H1 (cell line): ENCODE measurements around the gene CLDN15. TPM values are rescaled to one million over a fixed set of nuclear protein-coding genes. Genes with fewer than 3 reads are reported as not detected.

Source experiments
- ASH2L ChIP-seq: fragments of 200-600, 300-600 bp; sonication (generic); IDR thresholded peaks from one replicate; pipeline ENCODE4 v1.7.1; 2017; ENCODE audit warnings: low read length
- ATF2 ChIP-seq: IDR thresholded peaks from 2 replicates; pipeline ENCODE4 v1.6.1; 2012; ENCODE audit warnings: low read length, inconsistent platforms
- ATF3 ChIP-seq: IDR thresholded peaks from 2 replicates; pipeline ENCODE4 v1.6.1; 2011; ENCODE audit warnings: low read depth, mild to moderate bottlenecking, low read length; ENCODE audit not compliant: insufficient read depth
- CHD2 ChIP-seq: IDR thresholded peaks from 2 replicates; pipeline ENCODE4 v1.6.1; 2012; ENCODE audit warnings: low read length, improper control_type of control experiment
- EGR1 ChIP-seq: IDR thresholded peaks from 2 replicates; pipeline ENCODE4 v1.6.1; 2011; ENCODE audit warnings: low read depth, low read length, borderline replicate concordance
- HDAC6 ChIP-seq: IDR thresholded peaks from one replicate; pipeline ENCODE4 v1.7.1; 2012; ENCODE audit warnings: low read depth, mild to moderate bottlenecking, inconsistent platforms, low read length, moderate library complexity
- MAX ChIP-seq: IDR thresholded peaks from 2 replicates; pipeline ENCODE4 v1.6.1; 2012; ENCODE audit warnings: inconsistent platforms
- NRF1 ChIP-seq: IDR thresholded peaks from 2 replicates; pipeline ENCODE4 v1.6.1; 2011; ENCODE audit warnings: mild to moderate bottlenecking, low read depth, low read length, improper control_type of control experiment
- PHF8 ChIP-seq: fragments of 200-600 bp; sonication (generic); conservative IDR thresholded peaks from 2 replicates; pipeline ENCODE4 v1.7.1; 2012; ENCODE audit warnings: low read depth, mild to moderate bottlenecking, inconsistent platforms, low read length, moderate library complexity
- POLR2A ChIP-seq, 2 experiments: IDR thresholded peaks; 1 replicate in 1 of 2; 2 replicates in 1 of 2; pipeline ENCODE4 v1.6.1; 2011; ENCODE audit warnings: low read depth in 2 of 2, low read length in 2 of 2, mild to moderate bottlenecking in 2 of 2; ENCODE audit errors: control extremely low read depth in 1 of 2
- RAD21 ChIP-seq, 2 experiments: IDR thresholded peaks in 1 of 2; conservative IDR thresholded peaks in 1 of 2; 2 replicates each; pipeline ENCODE4 v1.6.1; 2011; ENCODE audit warnings: low read depth in 2 of 2, low read length in 2 of 2, improper control_type of control experiment in 1 of 2, inconsistent platforms in 1 of 2, mild to moderate bottlenecking in 1 of 2, moderate library complexity in 1 of 2
- RBBP5 ChIP-seq: IDR thresholded peaks from 2 replicates; pipeline ENCODE4 v1.7.1; 2012; ENCODE audit warnings: low read depth, mild to moderate bottlenecking, inconsistent platforms, low read length, moderate library complexity, borderline replicate concordance
- SAP30 ChIP-seq: fragments of 300-600 bp; sonication (generic); IDR thresholded peaks from 2 replicates; pipeline ENCODE4 v1.7.1; 2012; ENCODE audit warnings: low read length, moderate library complexity, mild to moderate bottlenecking, inconsistent platforms; ENCODE audit not compliant: insufficient read depth, insufficient replicate concordance
- SIN3A ChIP-seq, 2 experiments: IDR thresholded peaks in 1 of 2; conservative IDR thresholded peaks in 1 of 2; 2 replicates each; pipeline ENCODE4 v1.6.1; 2011 to 2012; ENCODE audit warnings: low read length in 2 of 2, improper control_type of control experiment in 1 of 2, low read depth in 1 of 2, mild to moderate bottlenecking in 1 of 2
- SIX5 ChIP-seq: IDR thresholded peaks from 2 replicates; pipeline ENCODE4 v1.6.1; 2011; ENCODE audit warnings: mild to moderate bottlenecking, low read depth, low read length
- SP4 ChIP-seq: IDR thresholded peaks from 2 replicates; pipeline ENCODE4 v1.6.1; 2012; ENCODE audit warnings: low read length, inconsistent platforms
- TAF1 ChIP-seq: IDR thresholded peaks from 2 replicates; pipeline ENCODE4 v1.6.1; 2011; ENCODE audit warnings: mild to moderate bottlenecking, low read depth, low read length
- USF2 ChIP-seq: IDR thresholded peaks from 2 replicates; pipeline ENCODE4 v1.6.1; 2011; ENCODE audit warnings: low read length, improper control_type of control experiment
- ZNF274 ChIP-seq: IDR thresholded peaks from 2 replicates; pipeline ENCODE4 v1.7.0; 2012; ENCODE audit warnings: low read length, borderline replicate concordance; ENCODE audit errors: extremely low read depth
- polyA plus RNA-seq, 7 experiments: library from polyadenylated mRNA; depleted of rRNA in 3 of 7; stranded (reverse) in 5 of 7; unstranded in 2 of 7; fragments of >200 nt in 5 of 7; fragments of 200-250 nt in 2 of 7; gene quantifications; 1 replicate in 5 of 7; 2 replicates in 1 of 7; 4 replicates in 1 of 7; pipeline versions ENCODE4 v1.2.1 to v1.2.3, GENCODE V29; 2011 to 2013; ENCODE audit warnings: missing spikeins in 2 of 7, mixed read lengths in 2 of 7
- total RNA-seq: library from RNA; stranded (reverse); fragmentation: NEBNext Ultra II Directional; extraction: Animal tissue kit (Norgen Biotek cat#: 25700); gene quantifications from 2 replicates; pipeline ENCODE4 v1.2.1, GENCODE V29; 2021

The CLDN15 gene
- total and polyA plus RNA-seq, 2 of the 8 experiments (the other 6 are each of a cell fraction or from before 2014, with no cell fraction given): 5.5 to 7.6 TPM

GRCh38 chr7:101251871-101252659 is 14.5 kb upstream of the CLDN15 start (continued):
- TF ChIP-seq MAX (0 out of 2 replicates have a peak, but pooled peaks have one; percentile 34), CHD2 (0 out of 2 replicates have a peak, but pooled peaks have one; percentile 32), SP4 (0 out of 2 replicates have a peak, but pooled peaks have one; percentile 60), RAD21 (IDR thresholded peaks at IDR 0.05 in 1 of 2, conservative IDR thresholded peaks at IDR 0.05 in 1 of 2; ENCODE audit: low read depth in 2 of 2, low read length in 2 of 2) (no peak), ATF2 (no peak), SAP30 (peak; percentile 46), ZNF274 (no peak), TAF1 (peak; percentile 75), ASH2L (peak; percentile 91), POLR2A (IDR thresholded peaks at IDR 0.05; ENCODE audit: control extremely low read depth in 1 of 2, low read depth in 2 of 2, low read length in 2 of 2) (peak in 1 of 2 experiments; percentile 72; a peak in 2 of 3 replicates), EGR1 (peak; percentile 88), NRF1 (peak; percentile 77), HDAC6 (no peak), SIN3A (conservative IDR thresholded peaks at IDR 0.05 in 1 of 2, IDR thresholded peaks at IDR 0.05 in 1 of 2; ENCODE audit: low read depth in 1 of 2, low read length in 2 of 2) (peak; percentile 62 to 85; a peak in 2 of 4 replicates), ATF3 (peak; percentile 56; the same call in 1 of the 2 replicates), USF2 (peak; percentile 88), PHF8 (peak; percentile 77), RBBP5 (peak; percentile 38; the same call in 1 of the 2 replicates), SIX5 (no peak)
